ENCODE measurements around the gene CCNI2. TPM values are rescaled to one million over a fixed set of nuclear protein-coding genes. Genes with fewer than 3 reads are reported as not detected.
"Not testable (repeated sequence)": the region's sequence is repeated elsewhere in the genome, so short reads cannot be mapped to it uniquely, and the experiment has no call there.

CCNI2 gene
- total RNA-seq, 1 experiment from 2014 or later = not detected

DNA sequence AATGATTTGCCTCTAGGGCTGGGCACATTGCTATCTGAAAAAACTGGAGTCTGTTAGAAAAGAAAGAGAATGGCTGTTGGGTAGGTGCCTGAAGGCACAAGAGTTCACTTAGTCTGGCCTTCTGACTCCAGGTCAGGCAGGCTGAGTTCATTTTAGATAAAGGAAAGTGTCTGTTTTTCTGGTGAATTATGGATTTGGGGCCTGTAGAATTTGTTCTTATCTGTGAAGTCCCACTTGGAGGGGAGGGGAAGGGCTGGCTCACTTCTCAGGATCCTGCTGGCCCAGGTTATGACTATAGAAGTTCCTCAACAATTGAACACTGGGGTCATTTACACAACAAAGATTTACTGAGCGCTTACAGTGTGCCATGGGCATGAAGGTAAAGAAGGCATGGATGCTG lies 41.3 kb downstream of the CCNI2 start:
- H3K9me3 ChIP-seq (replicated peaks) = no peaks in the 10 kb centered on the region
- no peak for DNase-seq (ENCODE audit: low read depth in 1 of 2, low spot score in 2 of 2)
- peaks cover 17% of the 10 kb centered on the region for H3K4me1 ChIP-seq (replicated peaks)
- no peaks in the 10 kb centered on the region for H3K36me3 ChIP-seq
- no peaks in the 10 kb centered on the region for H3K27me3 ChIP-seq (replicated peaks)
- no peak overlapping the region for H3K27ac ChIP-seq
- no peak overlapping the region for H3K4me3 ChIP-seq

DNA sequence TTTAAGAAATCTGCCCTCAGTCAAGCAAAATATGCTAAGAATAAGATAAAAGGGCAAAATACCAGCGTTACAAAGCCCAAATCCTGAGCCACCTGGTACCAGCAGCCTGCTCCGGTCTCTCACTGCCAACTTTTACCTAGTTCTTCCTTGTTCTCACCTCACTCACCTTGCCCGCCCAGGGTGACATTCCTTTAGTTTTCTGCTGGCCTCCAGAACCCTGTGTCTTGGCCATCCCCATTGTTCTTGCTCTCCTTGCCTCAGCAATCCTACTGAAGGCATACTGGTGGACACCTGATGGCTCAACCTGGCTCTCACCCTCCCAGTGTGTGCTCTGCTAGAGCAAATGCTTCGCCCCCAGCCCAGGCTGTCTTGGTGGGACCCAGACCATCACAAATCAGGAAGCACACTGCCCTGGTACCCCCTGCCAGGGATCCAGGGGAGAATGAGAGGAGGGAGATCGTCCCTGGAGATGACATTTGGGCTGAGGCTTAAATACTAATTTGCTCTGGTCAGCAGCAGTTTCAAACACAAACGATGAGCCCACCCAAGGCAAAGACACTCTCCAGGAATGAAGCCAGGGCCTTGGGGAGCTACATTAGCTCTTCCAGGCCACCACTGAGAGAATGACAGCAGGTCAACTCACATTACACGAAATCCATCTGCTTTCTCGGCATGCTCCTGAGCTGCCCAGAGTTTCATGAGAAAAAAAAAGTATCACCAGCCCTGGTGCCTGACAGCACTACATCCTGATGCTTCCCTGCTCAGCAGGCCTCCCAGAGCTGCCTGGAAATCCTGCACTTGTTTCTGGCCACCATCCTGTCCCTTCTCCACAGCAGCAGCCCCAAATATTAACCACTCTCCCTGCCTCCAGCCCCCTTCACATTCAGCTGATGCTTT lies 42.0 kb downstream of the CCNI2 start:
- H3K4me1 ChIP-seq (replicated peaks) = peaks cover 17% of the 10 kb centered on the region
- H3K4me3 ChIP-seq = no peak overlapping the region
- H3K9me3 ChIP-seq (replicated peaks) = no peaks in the 10 kb centered on the region
- no peaks in the 10 kb centered on the region for H3K36me3 ChIP-seq
- no peak for DNase-seq (ENCODE audit: low read depth in 1 of 2, low spot score in 2 of 2)
- H3K27me3 ChIP-seq (replicated peaks) = no peaks in the 10 kb centered on the region
- H3K27ac ChIP-seq = no peak overlapping the region

DNA sequence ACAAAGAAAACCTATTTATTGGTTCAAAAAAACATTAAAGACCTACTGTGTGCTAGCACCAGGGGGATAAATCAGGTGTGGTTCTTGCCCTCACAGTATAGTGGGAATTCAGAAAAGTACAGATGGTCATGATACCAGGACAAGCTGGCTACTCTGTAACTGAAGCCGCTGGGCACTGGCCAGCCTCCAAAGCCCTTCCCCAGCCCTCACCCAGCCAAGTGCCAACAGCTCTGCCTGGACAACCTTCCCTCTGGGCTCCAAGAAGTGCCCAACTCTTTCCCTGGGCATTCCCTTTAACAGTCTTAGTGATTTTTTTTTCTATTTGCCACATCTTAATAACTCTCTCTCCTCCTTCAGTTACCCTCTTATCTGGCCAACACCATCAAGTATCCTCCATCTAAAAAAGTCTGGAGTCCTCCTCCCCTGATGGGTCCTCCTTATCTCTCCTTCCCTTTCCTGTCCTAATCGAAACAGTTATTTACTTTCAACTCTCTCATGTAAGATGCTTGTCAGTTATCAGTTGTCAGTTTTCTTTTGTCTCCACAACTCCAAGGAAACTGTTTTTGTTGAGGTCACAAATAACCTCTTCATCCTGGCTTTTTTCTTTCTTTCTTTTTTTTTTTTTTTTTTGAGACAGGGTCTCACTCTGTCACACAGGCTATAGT lies 43.1 kb downstream of the CCNI2 start:
- H3K4me3 ChIP-seq = no peak overlapping the region
- no peak overlapping the region for H3K27ac ChIP-seq
- H3K9me3 ChIP-seq (replicated peaks) = no peaks in the 10 kb centered on the region
- peaks cover 13% of the 10 kb centered on the region for H3K4me1 ChIP-seq (replicated peaks)
- DNase-seq (ENCODE audit: low read depth in 1 of 2, low spot score in 2 of 2) = no peak
- no peaks in the 10 kb centered on the region for H3K36me3 ChIP-seq
- no peaks in the 10 kb centered on the region; the same call in 1 of the 2 replicates for H3K27me3 ChIP-seq (replicated peaks)

DNA sequence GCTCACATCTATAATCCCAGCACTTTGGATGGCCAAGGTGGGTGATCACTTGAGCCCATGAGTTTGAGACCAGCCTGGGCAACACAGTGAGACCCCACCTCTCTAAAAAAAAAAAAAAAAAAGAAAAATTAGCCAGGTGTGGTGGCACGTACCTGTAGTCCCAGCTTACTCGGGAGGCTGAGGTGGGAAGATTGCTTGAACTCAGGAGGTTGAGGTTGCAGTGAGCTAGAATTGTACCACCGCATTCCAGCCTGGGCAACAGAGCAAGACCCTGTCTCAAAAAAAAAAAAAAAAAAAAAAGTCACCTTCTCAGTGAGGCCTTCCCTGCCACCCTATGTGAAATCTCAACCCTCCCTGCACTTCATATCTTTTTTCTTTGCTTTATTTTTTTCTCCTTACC lies 43.8 kb downstream of the CCNI2 start:
- Histone ChIP-seq H3K4me3 (no peak overlapping the region), H3K36me3 (no peaks in the 10 kb centered on the region), H3K9me3 (replicated peaks) (no peaks in the 10 kb centered on the region), H3K27me3 (replicated peaks) (no peaks in the 10 kb centered on the region; the same call in 1 of the 2 replicates), H3K4me1 (replicated peaks) (peaks cover 9% of the 10 kb centered on the region), H3K27ac (no peak overlapping the region)
- DNase-seq (ENCODE audit: low read depth in 1 of 2, low spot score in 2 of 2) = no peak

DNA sequence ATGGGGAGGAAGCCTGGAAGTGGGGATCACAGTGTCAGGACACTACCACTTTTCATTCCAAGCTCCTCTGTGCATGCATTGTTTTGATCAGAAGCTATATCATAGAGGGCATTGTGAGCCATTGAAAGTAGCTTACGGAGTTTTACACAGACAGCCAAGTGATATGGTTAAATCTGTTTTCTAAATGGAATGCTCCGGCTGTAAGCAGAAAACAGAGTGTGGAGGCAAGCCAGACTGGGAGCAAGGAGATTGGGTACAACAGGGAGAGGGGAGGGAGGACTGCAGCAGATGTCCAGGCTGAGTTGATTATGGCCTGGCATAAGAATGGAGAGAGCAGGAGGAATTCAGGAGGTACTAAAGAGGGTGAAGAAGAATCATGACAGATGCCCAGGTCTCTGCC lies 50.4 kb downstream of the CCNI2 start:
- no peaks in the 10 kb centered on the region for H3K36me3 ChIP-seq
- DNase-seq (ENCODE audit: low read depth in 1 of 2, low spot score in 2 of 2) = no peak
- H3K4me1 ChIP-seq (replicated peaks) = no peaks in the 10 kb centered on the region
- H3K4me3 ChIP-seq = no peak overlapping the region
- H3K27me3 ChIP-seq (replicated peaks) = no peaks in the 10 kb centered on the region; the same call in 1 of the 2 replicates
- no peak overlapping the region for H3K27ac ChIP-seq
- H3K9me3 ChIP-seq (replicated peaks) = no peaks in the 10 kb centered on the region

DNA sequence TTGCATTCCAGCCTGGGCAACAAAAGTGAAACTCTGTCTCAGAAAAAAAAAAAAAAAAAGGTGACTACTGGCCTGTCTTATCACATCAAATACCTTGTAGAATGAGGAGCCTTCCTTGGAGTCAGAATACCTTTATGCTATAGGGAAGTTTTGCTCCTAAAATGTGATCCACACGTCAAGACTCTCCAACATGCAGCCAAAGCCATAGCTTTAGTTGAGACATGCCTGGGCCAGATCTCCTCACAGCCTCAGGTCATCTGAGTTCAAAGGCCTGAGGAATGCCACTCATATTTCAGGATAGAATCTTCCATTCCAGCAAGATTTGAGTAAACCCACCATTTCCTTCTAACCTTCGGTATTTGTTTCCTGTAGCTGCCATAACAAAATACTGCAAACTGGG lies 52.2 kb downstream of the CCNI2 start:
- H3K27me3 ChIP-seq (replicated peaks) = peaks cover 4% of the 10 kb centered on the region; the same call in 1 of the 2 replicates
- no peak for DNase-seq (ENCODE audit: low read depth in 1 of 2, low spot score in 2 of 2)

DNA sequence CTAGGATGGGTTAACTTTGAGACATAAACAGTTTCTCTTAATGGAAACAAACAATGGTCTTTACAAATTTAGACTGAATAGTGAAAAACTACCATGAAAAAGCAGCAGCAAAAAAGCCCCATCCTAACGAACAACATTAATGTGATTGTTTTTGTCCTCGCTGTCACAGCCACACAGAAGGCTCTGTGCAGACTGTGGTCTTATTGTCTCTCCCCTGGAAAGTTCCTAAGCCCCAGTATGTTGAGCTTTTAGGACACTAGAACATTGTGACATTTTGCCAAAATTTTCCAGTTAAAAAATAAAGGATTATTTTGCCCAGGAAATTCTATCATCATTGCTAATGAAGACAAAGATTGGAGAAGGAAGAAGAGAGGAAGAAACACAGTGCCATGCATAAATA lies 53.3 kb downstream of the CCNI2 start:
- H3K27ac ChIP-seq = no peak overlapping the region
- no peaks in the 10 kb centered on the region for H3K36me3 ChIP-seq
- H3K4me3 ChIP-seq = no peak overlapping the region
- DNase-seq (ENCODE audit: low read depth in 1 of 2, low spot score in 2 of 2) = no peak
- 0 out of 2 replicates have a peak, but pooled peaks cover 4% of the 10 kb centered on the region for H3K27me3 ChIP-seq (replicated peaks)
- H3K9me3 ChIP-seq (replicated peaks) = no peaks in the 10 kb centered on the region
- no peaks in the 10 kb centered on the region for H3K4me1 ChIP-seq (replicated peaks)

More for the DNA sequence above, 52.2 kb downstream of the CCNI2 start:
- Histone ChIP-seq H3K9me3 (replicated peaks) (no peaks in the 10 kb centered on the region), H3K27ac (no peak overlapping the region), H3K4me3 (no peak overlapping the region), H3K4me1 (replicated peaks) (no peaks in the 10 kb centered on the region), H3K36me3 (no peaks in the 10 kb centered on the region)

DNA sequence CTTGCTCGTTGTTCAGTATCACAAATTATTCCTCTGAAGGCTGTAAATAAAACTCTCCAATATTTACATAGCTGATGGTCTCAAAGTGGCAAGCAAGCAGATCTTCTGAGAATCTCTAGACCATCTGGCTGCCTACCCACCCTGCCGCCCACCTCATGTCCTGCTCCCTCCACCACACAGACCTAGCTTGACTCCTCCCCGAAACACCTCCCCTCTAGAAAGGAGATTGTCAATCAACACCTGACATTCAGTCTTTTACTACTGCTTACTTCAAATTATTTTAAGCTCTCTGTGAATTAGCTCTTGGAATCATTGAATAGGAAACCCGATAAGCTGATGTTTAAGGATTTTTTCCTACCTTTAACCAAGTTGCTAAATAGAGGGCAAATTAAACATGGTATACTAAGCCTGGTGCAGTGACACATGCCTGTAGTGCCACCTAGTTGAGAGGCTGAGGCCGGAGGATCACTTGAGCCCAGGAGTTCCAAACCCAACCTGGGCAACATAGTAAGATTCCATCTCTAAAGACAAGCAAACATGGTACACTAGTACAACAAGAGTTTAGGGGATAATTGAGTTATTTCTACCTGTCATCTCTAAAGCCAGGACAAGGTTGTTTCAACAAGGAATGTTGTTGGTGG lies 54.9 kb downstream of the CCNI2 start:
- H3K27ac ChIP-seq = no peak overlapping the region
- no peaks in the 10 kb centered on the region for H3K9me3 ChIP-seq (replicated peaks)
- H3K4me1 ChIP-seq (replicated peaks) = no peaks in the 10 kb centered on the region
- DNase-seq (ENCODE audit: low read depth in 1 of 2, low spot score in 2 of 2) = no peak
- H3K36me3 ChIP-seq = no peaks in the 10 kb centered on the region
- H3K27me3 ChIP-seq (replicated peaks) = 0 out of 2 replicates have a peak, but pooled peaks cover 4% of the 10 kb centered on the region
- H3K4me3 ChIP-seq = no peak overlapping the region

DNA sequence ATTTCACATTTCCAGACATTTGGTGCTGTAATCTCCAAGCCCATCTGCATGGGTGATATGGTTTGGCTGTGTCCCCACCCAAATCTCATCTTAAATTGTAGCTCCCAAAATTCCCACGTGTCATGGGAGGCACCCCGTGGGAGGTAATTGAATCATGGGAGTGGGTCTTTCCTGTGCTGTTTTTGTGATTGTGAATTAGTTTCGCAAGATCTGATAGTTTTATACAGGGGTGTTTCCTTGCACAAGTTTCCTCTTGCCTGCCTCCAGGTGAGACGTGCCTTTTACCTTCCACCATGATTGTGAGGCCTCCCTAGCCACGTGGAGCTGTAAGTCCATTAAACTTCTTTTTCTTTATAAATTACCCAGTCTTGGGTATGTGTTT lies 55.5 kb downstream of the CCNI2 start:
- H3K27me3 ChIP-seq (replicated peaks); H3K9me3 ChIP-seq (replicated peaks); H3K4me3 ChIP-seq; DNase-seq (ENCODE audit: low read depth in 1 of 2, low spot score in 2 of 2); H3K36me3 ChIP-seq; H3K27ac ChIP-seq; H3K4me1 ChIP-seq (replicated peaks): not testable (repeated sequence)

Other genes starting within 250 kb of the CCNI2 start
- not detected in 2 replicates for gene IL5, start 203.9 kb upstream of the CCNI2 start, total RNA-seq (2014; rRNA removed; shearing (Covaris generic))
- 12.0 and 17.9 TPM in 2 replicates for gene RAD50, start 190.4 kb upstream of the CCNI2 start, total RNA-seq (2014; rRNA removed; shearing (Covaris generic))
- not detected in 2 replicates for gene IL13, start 89.3 kb upstream of the CCNI2 start, total RNA-seq (2014; rRNA removed; shearing (Covaris generic))
- not detected in 2 replicates for gene IL4, start 73.4 kb upstream of the CCNI2 start, total RNA-seq (2014; rRNA removed; shearing (Covaris generic))
- 11.4 and 12.1 TPM in 2 replicates for gene KIF3A, start 9.9 kb upstream of the CCNI2 start, total RNA-seq (2014; rRNA removed; shearing (Covaris generic))
- gene SEPTIN8, start 29.8 kb downstream of the CCNI2 start, total RNA-seq (2014; rRNA removed; shearing (Covaris generic)) = 77.3 and 97.4 TPM in 2 replicates
- not detected in 2 replicates for gene SOWAHA, start 65.9 kb downstream of the CCNI2 start, total RNA-seq (2014; rRNA removed; shearing (Covaris generic))
- 24.1 and 31.2 TPM in 2 replicates for gene SHROOM1, start 83.2 kb downstream of the CCNI2 start, total RNA-seq (2014; rRNA removed; shearing (Covaris generic))
- gene GDF9, start 119.0 kb downstream of the CCNI2 start, total RNA-seq (2014; rRNA removed; shearing (Covaris generic)) = 0.09 and 0.21 TPM in 2 replicates
- 330 and 440 TPM in 2 replicates for gene UQCRQ, start 119.2 kb downstream of the CCNI2 start, total RNA-seq (2014; rRNA removed; shearing (Covaris generic))
- 0.37 and 5.5 TPM in 2 replicates for gene LEAP2, start 126.2 kb downstream of the CCNI2 start, total RNA-seq (2014; rRNA removed; shearing (Covaris generic))
- gene AFF4, start 216.2 kb downstream of the CCNI2 start, total RNA-seq (2014; rRNA removed; shearing (Covaris generic)) = 31.6 and 55.6 TPM in 2 replicates